Hepatic stellate cell (primary cell): ENCODE data around the gene SIX2.

Experiments used
- DNase-seq: peaks from one replicate; pipeline ENCODE4 v3.0.0; 2011; ENCODE audit warnings: low spot score

The SIX2 gene

DNA sequence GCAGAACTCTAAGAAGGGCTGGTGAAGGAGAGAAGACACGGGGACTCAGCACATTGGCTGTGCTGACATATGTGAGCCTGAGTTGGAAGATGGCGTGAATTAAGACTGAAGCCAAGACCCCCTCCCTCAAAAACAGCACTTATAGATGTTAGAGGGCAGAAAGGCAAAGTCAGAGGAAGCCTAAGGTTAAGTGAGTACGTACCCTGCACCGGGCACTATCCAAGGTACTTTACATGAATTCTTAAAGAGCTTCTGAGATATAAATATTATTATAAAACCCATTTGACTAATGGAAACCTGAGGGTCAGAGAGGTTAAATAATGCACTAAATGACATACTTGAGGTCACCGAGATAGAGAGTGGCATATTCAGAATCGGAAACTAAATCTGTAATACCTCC lies 42.2 kb downstream of the SIX2 start:
- DNase-seq = no peak

DNA sequence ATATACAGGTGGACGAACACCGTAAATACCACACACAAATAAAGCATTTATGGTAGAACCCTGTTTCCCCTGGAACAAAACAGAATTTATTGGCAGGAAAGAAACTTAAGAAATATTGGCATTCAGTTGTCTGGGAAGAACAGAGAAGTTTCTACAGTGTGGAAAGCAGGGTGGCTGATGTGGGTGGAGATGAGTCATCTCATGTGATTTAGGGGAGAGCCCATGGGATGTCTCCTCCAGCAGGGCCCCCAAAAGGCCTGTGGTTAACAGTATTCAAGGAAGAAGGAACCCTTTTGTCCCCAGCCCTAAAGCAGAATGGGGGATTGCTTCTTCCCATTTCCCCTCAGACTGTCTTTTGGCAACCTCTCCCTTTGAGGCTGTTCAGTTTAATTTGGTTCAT lies 43.6 kb downstream of the SIX2 start:
- no peak for DNase-seq

DNA sequence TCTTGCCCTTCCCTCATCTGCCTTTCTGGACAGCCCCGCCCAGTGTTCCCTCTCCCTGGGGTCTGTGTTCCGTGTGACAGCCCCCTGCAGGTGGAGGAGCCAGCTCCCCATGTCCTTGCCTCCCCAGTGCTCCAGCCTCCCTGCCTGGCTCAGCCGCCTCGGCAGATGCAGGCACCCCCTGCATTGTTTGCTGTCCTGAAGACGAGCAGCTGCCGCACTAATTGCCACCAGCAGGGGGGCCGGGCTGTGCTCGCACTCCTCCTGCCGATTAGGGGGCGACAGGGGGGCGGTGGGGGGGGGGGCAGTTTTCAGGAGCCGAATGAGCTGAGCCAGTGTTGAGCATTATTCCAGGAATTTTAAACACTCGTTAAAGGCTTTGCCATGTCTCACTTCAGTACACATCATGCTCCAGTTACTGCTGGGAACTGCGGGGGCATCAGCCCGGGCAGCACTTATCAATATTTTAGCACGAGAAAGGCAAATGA lies 44.5 kb downstream of the SIX2 start:
- DNase-seq = no peak

DNA sequence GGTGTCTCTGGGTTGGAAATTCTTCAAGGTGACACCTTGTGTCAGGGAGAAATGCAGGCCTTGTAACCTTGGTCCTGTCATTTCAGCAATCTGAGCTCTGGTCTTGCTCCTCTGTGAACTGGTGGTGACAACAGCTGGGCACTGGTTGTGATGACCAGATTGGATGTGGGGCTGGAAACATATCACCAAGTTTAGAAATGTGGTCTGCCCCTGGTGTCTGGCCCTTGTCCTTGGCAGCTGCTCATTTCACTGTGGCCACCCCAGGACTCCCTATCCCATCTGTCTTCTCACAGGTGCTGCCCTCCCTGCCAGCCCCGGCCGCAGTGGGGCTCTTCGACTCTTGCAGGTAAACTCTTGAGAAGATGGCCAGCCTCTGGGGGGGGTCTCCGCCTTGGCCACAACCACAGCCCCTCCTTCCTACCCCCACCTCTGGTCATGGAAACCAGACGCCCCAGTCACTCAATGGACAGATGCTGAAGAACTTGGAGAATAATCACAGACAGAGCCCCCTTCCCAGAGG lies 47.0 kb downstream of the SIX2 start:
- no peak for DNase-seq

DNA sequence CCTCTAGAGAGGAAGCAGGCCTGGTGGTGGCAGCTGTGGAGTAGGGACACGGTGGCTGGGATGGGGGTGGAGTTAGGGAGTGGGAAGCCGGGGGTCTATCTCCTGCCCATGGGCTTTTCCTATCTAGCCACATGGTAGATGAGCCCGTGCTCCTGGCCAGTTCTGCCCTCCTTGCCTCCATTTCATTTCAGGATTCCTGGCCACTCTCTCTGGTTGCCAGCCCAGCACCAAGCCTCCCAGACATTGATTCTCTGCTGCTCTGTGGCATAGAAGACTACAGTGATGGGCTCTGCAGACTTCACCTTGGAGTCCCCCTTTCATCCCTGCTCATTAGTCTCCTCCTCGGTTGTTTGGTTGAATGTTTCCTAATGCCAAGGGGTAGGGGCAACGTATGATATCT lies 48.4 kb downstream of the SIX2 start:
- DNase-seq = no peak

DNA sequence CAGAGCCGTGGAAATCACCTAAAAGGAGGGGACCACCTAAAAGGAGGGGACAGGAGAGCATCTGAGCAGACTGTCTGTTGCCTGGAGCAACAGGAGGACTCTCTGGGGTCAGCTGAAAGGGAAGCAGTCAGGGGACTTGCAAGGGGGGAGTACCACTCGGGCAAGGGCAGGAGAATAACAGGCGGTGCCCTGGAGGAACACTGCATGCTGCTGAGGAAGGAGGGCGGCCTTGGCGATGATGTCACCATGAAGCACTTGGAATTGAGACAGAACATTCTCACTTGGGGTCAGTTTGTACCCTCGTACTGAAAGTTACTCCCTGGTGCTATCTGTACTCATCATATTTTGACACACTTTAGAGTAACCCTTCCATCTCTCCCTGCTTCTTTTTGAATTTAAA lies 49.4 kb downstream of the SIX2 start:
- no peak for DNase-seq

DNA sequence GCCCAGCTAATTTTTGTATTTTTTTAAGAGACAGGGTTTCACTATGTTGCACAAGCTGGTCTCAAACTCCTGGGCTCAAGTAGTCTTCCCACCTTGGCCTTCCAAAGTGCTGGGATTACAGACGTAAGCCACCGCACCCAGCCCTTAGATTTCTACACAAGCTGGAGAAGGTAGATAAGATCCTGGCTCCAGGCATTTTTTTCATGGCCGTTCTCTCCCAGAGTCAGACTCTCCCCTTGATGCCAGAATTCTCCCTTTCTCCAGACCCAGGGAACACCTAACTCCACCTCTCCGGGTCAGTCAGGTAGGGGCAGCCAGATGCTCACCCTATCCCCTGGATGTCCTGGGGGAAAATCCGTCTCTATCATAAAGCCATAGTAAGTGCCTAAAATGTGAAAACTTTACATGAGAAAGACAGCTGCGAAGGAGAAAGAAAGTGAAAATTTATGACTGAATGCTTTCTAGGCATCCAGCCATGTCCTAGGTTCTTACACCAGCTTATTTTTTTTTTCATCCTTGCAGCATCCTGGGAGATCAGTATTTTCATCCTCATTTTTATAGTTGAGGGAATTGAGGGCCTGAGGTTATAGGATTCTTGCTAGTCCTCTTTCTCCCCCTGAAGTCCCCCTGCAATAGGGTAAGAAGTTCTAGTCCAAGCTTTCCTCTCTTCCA lies 51.5 kb downstream of the SIX2 start:
- no peak for DNase-seq

DNA sequence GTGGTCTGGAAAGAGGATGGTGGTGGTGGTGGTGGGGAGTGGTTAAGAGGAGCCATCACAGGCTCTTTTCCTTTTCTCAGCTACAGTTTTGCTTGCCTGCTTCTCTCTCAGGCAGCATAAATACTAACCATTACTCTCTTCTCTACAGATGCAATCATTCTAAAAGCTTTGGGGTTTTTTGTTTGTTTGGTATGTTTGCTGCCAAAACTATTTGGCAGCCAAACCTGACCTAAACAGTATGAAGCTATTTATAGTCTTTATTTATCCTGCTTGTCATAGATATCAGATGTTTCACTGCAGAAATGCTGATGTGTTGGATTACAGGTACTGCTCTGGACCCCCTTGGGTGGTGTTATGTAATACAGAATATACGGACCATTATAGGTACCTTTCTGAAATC lies 52.4 kb downstream of the SIX2 start:
- DNase-seq = no peak

DNA sequence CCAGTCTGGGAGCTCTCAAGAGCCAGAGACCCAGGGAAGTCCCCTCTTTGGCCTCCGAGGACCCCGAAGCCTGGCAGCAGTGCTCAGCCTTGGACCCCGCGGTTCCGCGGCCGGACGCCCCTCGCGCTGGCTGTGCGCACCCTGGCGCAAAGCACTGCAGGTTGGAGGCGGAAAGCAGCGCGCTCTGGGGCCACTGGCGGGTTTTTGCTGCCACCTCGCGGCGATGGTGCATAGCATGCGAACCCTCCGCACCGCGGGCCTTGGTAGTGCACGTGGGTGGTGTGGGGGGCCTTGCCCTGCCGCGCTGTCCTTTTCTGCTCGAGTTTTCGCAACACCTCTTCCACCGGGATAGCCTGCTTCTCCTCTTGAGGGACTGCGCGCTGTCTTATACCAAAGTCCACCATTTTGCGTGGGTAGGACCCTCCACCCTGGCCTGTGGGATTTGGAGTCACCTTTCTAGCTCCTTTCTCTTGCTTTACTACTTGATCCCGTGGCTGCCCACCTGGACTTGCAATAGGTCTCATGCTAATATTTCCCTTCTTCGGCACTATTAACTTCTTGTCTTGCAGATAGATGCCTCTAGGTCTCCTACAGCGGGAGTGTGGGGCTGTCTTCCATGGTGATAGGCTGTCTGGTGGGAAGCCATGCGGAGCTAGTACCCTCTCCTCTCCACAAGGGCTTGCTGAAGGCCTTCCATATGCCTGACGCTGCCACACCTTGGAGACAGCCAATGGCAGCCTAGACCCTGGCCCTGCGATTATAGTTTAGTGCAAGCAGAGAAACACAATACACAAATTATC lies 53.5 kb downstream of the SIX2 start:
- peak; percentile 85 for DNase-seq
